Lower leg skin (tissue), 3 donors: ENCODE data around the gene AGT.

Source experiments
- CTCF ChIP-seq, 3 donors: fragments of 450-650 bp; IDR thresholded peaks; one replicate each; pipeline ENCODE4 v1.5.1; 2016; ENCODE audit warnings: antibody characterized with exemption in 3 of 3, mild to moderate bottlenecking in 3 of 3, moderate library complexity in 2 of 3
- POLR2A ChIP-seq, 2 donors: fragments of 450-650 bp; IDR thresholded peaks; one replicate each; pipeline ENCODE4 v1.6.1; 2016 to 2017; ENCODE audit warnings: antibody characterized with exemption in 2 of 2, mild to moderate bottlenecking in 1 of 2, moderate library complexity in 1 of 2

- TF ChIP-seq CTCF (IDR thresholded peaks at IDR 0.05) (no peak), POLR2A (IDR thresholded peaks at IDR 0.05) (no peak)
These were observed 51.9 kb downstream of the AGT start for GRCh38 chr1:230661976-230662375.
